Measurements from ENCODE around the gene JTB. TPM values are rescaled to one million over a fixed set of nuclear protein-coding genes. Genes with fewer than 3 reads are reported as not detected.
A peak's percentile ranks its signal among the peaks of the same experiment; 100 is the strongest.
"Not testable (repeated sequence)": the region's sequence is repeated elsewhere in the genome, so short reads cannot be mapped to it uniquely, and the experiment has no call there.

JTB gene
- total RNA-seq, 2 donors from 2014 or later = 151 to 177 TPM

GRCh38 chr1:154012129-154012528 is 34.7 kb upstream of the JTB start:
- intact Hi-C loops (cut with DNase I) = no loop called here
- Histone ChIP-seq H3K27me3 (no peaks in the 10 kb centered on the region), H3K36me3 (replicated peaks in 1 of 2; ENCODE audit: insufficient read depth in 1 of 2, low read depth in 2 of 2) (no peaks in the 10 kb centered on the region), H3K4me3 (no peak overlapping the region), H3K27ac (no peak overlapping the region), H3K9me3 (no peaks in the 10 kb centered on the region), H3K4me1 (no peaks in the 10 kb centered on the region)
- ATAC-seq = no peak
- no peak for TF ChIP-seq CTCF (IDR thresholded peaks at IDR 0.05)
- no peak for TF ChIP-seq POLR2A (IDR thresholded peaks at IDR 0.05)
- WGBS, 2 donors = 42 to 48% methylated on average over 1 of the region's 1 CpG
- no peak for DNase-seq

GRCh38 chr1:154006136-154006535 is 28.7 kb upstream of the JTB start:
- Histone ChIP-seq H3K36me3 (replicated peaks in 1 of 2; ENCODE audit: insufficient read depth in 1 of 2, low read depth in 2 of 2) (no peaks in the 10 kb centered on the region), H3K27ac (no peak overlapping the region), H3K4me3 (no peak overlapping the region), H3K4me1 (peaks cover 1% of the 10 kb centered on the region), H3K9me3 (no peaks in the 10 kb centered on the region), H3K27me3 (no peaks in the 10 kb centered on the region)
- 95 to 97% methylated on average over 3 of the region's 3 CpGs for WGBS, 2 donors
- ATAC-seq (no peak), DNase-seq (no peak)
- intact Hi-C loops (cut with DNase I) = no loop called here
- TF ChIP-seq CTCF (IDR thresholded peaks at IDR 0.05) (no peak), POLR2A (IDR thresholded peaks at IDR 0.05) (no peak)

GRCh38 chr1:154000420-154000819 is 22.9 kb upstream of the JTB start:
- peaks cover 7% of the 10 kb centered on the region for H3K4me1 ChIP-seq
- no peaks in the 10 kb centered on the region for H3K36me3 ChIP-seq (replicated peaks in 1 of 2; ENCODE audit: insufficient read depth in 1 of 2, low read depth in 2 of 2)
- H3K27ac ChIP-seq = peak overlapping the region; percentile 75 to 83 (median 80)
- TF ChIP-seq POLR2A (IDR thresholded peaks at IDR 0.05) (no peak), CTCF (IDR thresholded peaks at IDR 0.05) (no peak)
- DNase-seq = no peak
- WGBS, 2 donors = 50% methylated on average over 4 of the region's 4 CpGs
- no peak for ATAC-seq
- H3K27me3 ChIP-seq = no peaks in the 10 kb centered on the region
- H3K9me3 ChIP-seq = no peaks in the 10 kb centered on the region
- intact Hi-C loops (cut with DNase I) = no loop called here
- no peak overlapping the region for H3K4me3 ChIP-seq

GRCh38 chr1:153996882-153997281 is 19.4 kb upstream of the JTB start:
- 90 to 93% methylated on average over 8 to 10 of the region's 10 CpGs for WGBS, 2 donors
- H3K27me3 ChIP-seq; DNase-seq; H3K4me3 ChIP-seq; H3K9me3 ChIP-seq; intact Hi-C loops (cut with DNase I); H3K27ac ChIP-seq; ATAC-seq; H3K36me3 ChIP-seq (replicated peaks in 1 of 2; ENCODE audit: insufficient read depth in 1 of 2, low read depth in 2 of 2): not testable (repeated sequence)
- H3K4me1 ChIP-seq = peaks cover 25% of the 10 kb centered on the region

- peaks cover 0 to 6% of the 10 kb centered on the region in 2 donors for H3K36me3 ChIP-seq (replicated peaks in 1 of 2; ENCODE audit: insufficient read depth in 1 of 2, low read depth in 2 of 2)
- no peak for DNase-seq
- peaks cover 25% of the 10 kb centered on the region for H3K4me1 ChIP-seq
- no peak for ATAC-seq
- TF ChIP-seq CTCF (IDR thresholded peaks at IDR 0.05) (no peak), POLR2A (IDR thresholded peaks at IDR 0.05) (no peak)
- H3K4me3 ChIP-seq = no peak overlapping the region
- WGBS, 2 donors = 92 to 97% methylated on average over 11 of the region's 11 CpGs
- no peak overlapping the region for H3K27ac ChIP-seq
- intact Hi-C loops (cut with DNase I) = no loop called here
- no peaks in the 10 kb centered on the region for H3K27me3 ChIP-seq
- no peaks in the 10 kb centered on the region for H3K9me3 ChIP-seq
These were observed 18.2 kb upstream of the JTB start for GRCh38 chr1:153995640-153996039.
